Endothelial cell of coronary artery (primary cell): Measurements from ENCODE around the gene EPM2AIP1. TPM values are rescaled to one million over a fixed set of nuclear protein-coding genes. Genes with fewer than 3 reads are reported as not detected.

ENCODE experiments used
- total RNA-seq: library from RNA; depleted of rRNA; stranded (reverse); fragments of >200 nt; gene quantifications from 2 replicates; pipeline ENCODE4 v1.2.3, GENCODE V29; 2014

The EPM2AIP1 gene
- total RNA-seq, result 8.4 and 9.9 TPM in 2 replicates

GRCh38 chr3:36992806-36993325, at the start of gene EPM2AIP1:
Gene EPM2AIP1, minus strand, starts transcription at chr3:36993131. Its CDS starts 54 bp downstream, at chr3:36993077.

GRCh38 chr3:36993326-36994283, 674 bp upstream of the EPM2AIP1 start, which contains the start of gene MLH1:
Gene MLH1, plus strand, starts transcription at chr3:36993518. Its CDS starts 30 bp downstream, at chr3:36993548.

GRCh38 chr3:36944641-36945270, 48.2 kb downstream of the EPM2AIP1 start, which contains the start of gene TRANK1:
Gene TRANK1, minus strand, starts transcription at chr3:36945054. Its CDS starts 245 bp downstream, at chr3:36944809.

Other genes with a start within 250 kb of the EPM2AIP1 start
- gene DCLK3, start 228.6 kb downstream of the EPM2AIP1 start, total RNA-seq, result not detected in 2 replicates
- gene TRANK1, start 48.1 kb downstream of the EPM2AIP1 start, total RNA-seq, result 5.8 and 6.8 TPM in 2 replicates
- 29.9 and 34.6 TPM in 2 replicates for gene MLH1, start 387 bp upstream of the EPM2AIP1 start, total RNA-seq
- gene LRRFIP2, start 181.5 kb upstream of the EPM2AIP1 start, total RNA-seq, result 61.1 and 64.1 TPM in 2 replicates